H9 (cell line): ENCODE measurements around the gene KIRREL3. TPM values are rescaled to one million over a fixed set of nuclear protein-coding genes. Genes with fewer than 3 reads are reported as not detected.

Experiments
- DNase-seq: peaks from one replicate; pipeline ENCODE4 v3.0.0-alpha.2; 2017
- H2AFZ ChIP-seq: one replicate; pipeline ENCODE4 v1.6.1; 2013; ENCODE audit warnings: mild to moderate bottlenecking, low read length, control low read depth, moderate library complexity
- H2AK5ac ChIP-seq: 2 replicates; pipeline ENCODE4 v1.6.1; 2013; ENCODE audit warnings: low read length, control low read depth, mixed read lengths; ENCODE audit not compliant: insufficient read length
- H2BK120ac ChIP-seq: one replicate; pipeline ENCODE4 v1.6.1; 2013; ENCODE audit warnings: low read depth, mild to moderate bottlenecking, low read length, control low read depth, inconsistent platforms; ENCODE audit not compliant: poor library complexity, severe bottlenecking
- H2BK12ac ChIP-seq: 2 replicates; pipeline ENCODE4 v1.6.1; 2013; ENCODE audit warnings: low read length, control low read depth, mixed read lengths, low read depth; ENCODE audit not compliant: insufficient read length
- H2BK15ac ChIP-seq: 2 replicates; pipeline ENCODE4 v1.6.1; 2013; ENCODE audit warnings: low read depth, low read length, control low read depth
- H2BK20ac ChIP-seq: one replicate; pipeline ENCODE4 v1.6.1; 2013; ENCODE audit warnings: low read depth, mild to moderate bottlenecking, low read length, control low read depth, inconsistent platforms; ENCODE audit not compliant: poor library complexity, severe bottlenecking
- H2BK5ac ChIP-seq: 2 replicates; pipeline ENCODE4 v1.6.1; 2013; ENCODE audit warnings: low read length, control low read depth, mixed read lengths; ENCODE audit not compliant: insufficient read length
- H3K14ac ChIP-seq: 2 replicates; pipeline ENCODE4 v1.6.1; 2013; ENCODE audit warnings: low read length, control low read depth; ENCODE audit not compliant: insufficient read depth
- H3K18ac ChIP-seq: 2 replicates; pipeline ENCODE4 v1.6.1; 2013; ENCODE audit warnings: low read depth, mild to moderate bottlenecking, mixed read lengths, low read length, control low read depth; ENCODE audit not compliant: insufficient read length
- H3K23ac ChIP-seq: 2 replicates; pipeline ENCODE4 v1.6.1; 2013; ENCODE audit warnings: low read length, control low read depth, mixed read lengths, low read depth; ENCODE audit not compliant: insufficient read length
- H3K23me2 ChIP-seq: 2 replicates; pipeline ENCODE4 v1.6.1; 2013; ENCODE audit warnings: low read depth, mild to moderate bottlenecking, mixed read lengths, low read length, control low read depth; ENCODE audit not compliant: insufficient read length, poor library complexity, severe bottlenecking
- H3K27ac ChIP-seq: 2 replicates; pipeline ENCODE4 v1.5.1; 2013; ENCODE audit warnings: low read length, control low read depth, mixed read lengths, low read depth; ENCODE audit not compliant: insufficient read length
- H3K27me3 ChIP-seq: 2 replicates; pipeline ENCODE4 v1.6.1; 2013; ENCODE audit warnings: low read length, control low read depth, inconsistent platforms; ENCODE audit not compliant: insufficient read depth
- H3K4ac ChIP-seq: 2 replicates; pipeline ENCODE4 v1.6.1; 2013; ENCODE audit warnings: low read depth, mild to moderate bottlenecking, control low read depth, inconsistent platforms, low read length, moderate library complexity
- H3K4me1 ChIP-seq: 2 replicates; pipeline ENCODE4 v1.6.1; 2013; ENCODE audit warnings: low read length, control low read depth, inconsistent platforms; ENCODE audit not compliant: insufficient read depth
- H3K4me2 ChIP-seq: 2 replicates; pipeline ENCODE4 v1.6.1; 2013; ENCODE audit warnings: low read length, control low read depth, mixed read lengths; ENCODE audit not compliant: insufficient read length, insufficient read depth
- H3K56ac ChIP-seq: 2 replicates; pipeline ENCODE4 v1.6.1; 2013; ENCODE audit warnings: low read depth, mild to moderate bottlenecking, mixed read lengths, low read length, control low read depth; ENCODE audit not compliant: insufficient read length
- H3K79me1 ChIP-seq: 2 replicates; pipeline ENCODE4 v1.6.1; 2013; ENCODE audit warnings: low read depth, mild to moderate bottlenecking, moderate library complexity, low read length, control low read depth, inconsistent platforms; ENCODE audit not compliant: insufficient read depth, poor library complexity, severe bottlenecking
- H3K79me2 ChIP-seq: 2 replicates; pipeline ENCODE4 v1.6.1; 2013; ENCODE audit warnings: low read length, control low read depth, inconsistent platforms; ENCODE audit not compliant: insufficient read depth
- H3K9ac ChIP-seq: 2 replicates; pipeline ENCODE4 v1.6.1; 2013; ENCODE audit warnings: low read length, control low read depth, mixed read lengths; ENCODE audit not compliant: insufficient read length; ENCODE audit errors: extremely low read depth
- H3K9me3 ChIP-seq: one replicate; pipeline ENCODE4 v1.6.1; 2013; ENCODE audit warnings: low read depth, low read length, inconsistent platforms; ENCODE audit not compliant: control insufficient read depth
- H3T11ph ChIP-seq: one replicate; pipeline ENCODE4 v1.6.1; 2013; ENCODE audit warnings: mild to moderate bottlenecking, low read length, control low read depth, inconsistent platforms
- H4K20me1 ChIP-seq: one replicate; pipeline ENCODE4 v1.6.1; 2013; ENCODE audit not compliant: control insufficient read depth, insufficient read length, insufficient read depth
- H4K5ac ChIP-seq: 2 replicates; pipeline ENCODE4 v1.6.1; 2013; ENCODE audit warnings: low read depth, mild to moderate bottlenecking, mixed read lengths, low read length, control low read depth; ENCODE audit not compliant: insufficient read length
- H4K8ac ChIP-seq: replicated peaks from 2 replicates; pipeline ENCODE4 v1.6.1; 2013; ENCODE audit warnings: low read length, control low read depth, mixed read lengths, low read depth; ENCODE audit not compliant: insufficient read length
- H4K91ac ChIP-seq: 2 replicates; pipeline ENCODE4 v1.6.1; 2013; ENCODE audit warnings: low read depth, mild to moderate bottlenecking, moderate library complexity, mixed read lengths, low read length, control low read depth; ENCODE audit not compliant: insufficient read length
- H3K27ac Mint-ChIP-seq, 3 experiments: 2 replicates in 2 of 3; 3 replicates in 1 of 3; pipeline ENCODE4 v1.8.0; 2020 to 2021; ENCODE audit warnings: mixed read lengths in 3 of 3, mild to moderate bottlenecking in 1 of 3, moderate library complexity in 1 of 3
- H3K27me3 Mint-ChIP-seq: 2 replicates; pipeline ENCODE4 v1.8.0; 2021; ENCODE audit warnings: low read depth, mild to moderate bottlenecking, moderate library complexity, mixed read lengths
- H3K36me3 Mint-ChIP-seq, 3 experiments: 2 replicates in 2 of 3; 3 replicates in 1 of 3; pipeline ENCODE4 v1.8.0; 2020 to 2021; ENCODE audit warnings: low read depth in 3 of 3, mixed read lengths in 3 of 3; ENCODE audit not compliant: insufficient read depth in 1 of 3
- H3K4me1 Mint-ChIP-seq, 2 experiments: 2 replicates each; pipeline ENCODE4 v1.8.0; 2020; ENCODE audit warnings: mixed read lengths in 2 of 2
- H3K4me3 Mint-ChIP-seq, 2 experiments: 2 replicates in 1 of 2; 3 replicates in 1 of 2; pipeline ENCODE4 v1.8.0; 2020 to 2021; ENCODE audit warnings: mild to moderate bottlenecking in 2 of 2, mixed read lengths in 2 of 2, moderate library complexity in 1 of 2
- H3K9me3 Mint-ChIP-seq, 2 experiments: 2 replicates in 1 of 2; 3 replicates in 1 of 2; pipeline ENCODE4 v1.8.0; 2020; ENCODE audit warnings: mild to moderate bottlenecking in 2 of 2, mixed read lengths in 2 of 2, moderate library complexity in 1 of 2
- CTCF ChIP-seq: fragments of 200-600 bp; sonication (generic); conservative IDR thresholded peaks from 3 replicates; pipeline ENCODE4 v1.8.0; 2021; ENCODE audit warnings: antibody characterized with exemption, mild to moderate bottlenecking
- WGBS: extraction: QIAGEN DNeasy Blood & Tissue Kit; methylation state at CpG from one replicate; pipeline ENCODE4 v1.1.7; 2013; ENCODE audit warnings: missing lambda C conversion rate, low lambda C conversion rate, mixed read lengths; ENCODE audit not compliant: insufficient read length; ENCODE audit errors: extremely low coverage; 5-methylcytosine and 5-hydroxymethylcytosine counted together
- total RNA-seq: library from RNA; stranded (reverse); gene quantifications from 2 replicates; pipeline ENCODE4 v1.2.1, GENCODE V29; 2021

Gene KIRREL3
- total RNA-seq, 1 experiment from 2014 or later, result 0.17 TPM

GRCh38 chr11:126391970-126392632 lies 608.5 kb downstream of the KIRREL3 start:
- Histone ChIP-seq H3K18ac (no peak overlapping the region), H3K79me1 (no peaks in the 10 kb centered on the region), H2AK5ac (no peak overlapping the region), H2BK20ac (no peak overlapping the region), H3K79me2 (no peaks in the 10 kb centered on the region), H4K91ac (no peak overlapping the region), H3K14ac (no peak overlapping the region), H4K8ac (no peak overlapping the region), H3K4me2 (no peak overlapping the region), H4K5ac (no peak overlapping the region), H2BK12ac (no peak overlapping the region), H2AFZ (no peak overlapping the region), H2BK15ac (no peak overlapping the region), H3K27me3 (no peaks in the 10 kb centered on the region), H3K27ac (no peak overlapping the region), H3K9me3 (no peaks in the 10 kb centered on the region), H2BK5ac (no peak overlapping the region), H3K56ac (no peak overlapping the region), H3K9ac (no peak overlapping the region), H3K23me2 (no peaks in the 10 kb centered on the region), H3K4me1 (no peaks in the 10 kb centered on the region), H4K20me1 (no peaks in the 10 kb centered on the region), H3K4ac (no peak overlapping the region), H2BK120ac (no peak overlapping the region), H3K23ac (no peak overlapping the region), H3T11ph (no peak overlapping the region)
- WGBS, result no CpG with 5 or more reads among the region's 8 CpGs
- Mint-ChIP-seq H3K4me1 (peaks cover 13 to 19% of the 10 kb centered on the region in 2 experiments), H3K4me3 (no peak overlapping the region), H3K9me3 (no peaks in the 10 kb centered on the region; a peak in 1 of 5 replicates), H3K27me3 (no peaks in the 10 kb centered on the region), H3K36me3 (no peaks in the 10 kb centered on the region; a peak in 1 of 7 replicates), H3K27ac (no peak overlapping the region; a peak in 1 of 7 replicates)
- TF ChIP-seq CTCF, result peak; percentile 52
- DNase-seq, result peak; percentile 61
